Peyer's patch (tissue), 4 donors: Measurements from ENCODE around the gene INPP4A. TPM values are rescaled to one million over a fixed set of nuclear protein-coding genes. Genes with fewer than 3 reads are reported as not detected.
A peak's percentile ranks its signal among the peaks of the same experiment; 100 is the strongest.

ENCODE experiments used
- DNase-seq, 3 donors: peaks; one replicate each; pipeline ENCODE4 v3.0.0-alpha.2; 2017 to 2019
- H3K27ac ChIP-seq, 4 donors: fragments of 200-600 bp; sonication (generic); one replicate each; pipeline ENCODE4 v1.5.1; 2016 to 2019
- H3K27me3 ChIP-seq, 2 donors: fragments of 200-600 bp; sonication (generic); one replicate each; pipeline ENCODE4 v1.5.1; 2019
- H3K36me3 ChIP-seq, 3 donors: fragments of 200-600 bp; sonication (generic); one replicate each; pipeline ENCODE4 v1.5.1; 2016 to 2019
- H3K4me1 ChIP-seq, 4 donors: fragments of 200-600 bp; sonication (generic); one replicate each; pipeline ENCODE4 v1.5.1; 2016 to 2019
- H3K4me3 ChIP-seq, 4 donors: fragments of 200-600 bp; sonication (generic); 1 replicate in 3 of 4; 2 replicates in 1 of 4; pipeline ENCODE4 v1.5.1; 2016 to 2019; ENCODE audit warnings: mild to moderate bottlenecking in 1 of 4
- H3K9me3 ChIP-seq, 4 donors: fragments of 200-600 bp; sonication (generic); one replicate each; pipeline ENCODE4 v1.5.1; 2016 to 2019; ENCODE audit warnings: mild to moderate bottlenecking in 1 of 4
- POLR2A ChIP-seq, 2 donors: fragments of 450-650 bp; IDR thresholded peaks; one replicate each; pipeline ENCODE4 v1.5.1; 2017; ENCODE audit warnings: antibody characterized with exemption in 2 of 2, mild to moderate bottlenecking in 2 of 2, moderate library complexity in 2 of 2
- total RNA-seq, 4 donors: library from RNA; depleted of rRNA; stranded (reverse); fragments of >200 nt; gene quantifications; one replicate each; pipeline ENCODE4 v1.1.0, GENCODE V29; 2016
- TF ChIP-seq, protein P1 (sequence below), 6 experiments: fragments of 450-650 bp in 4 of 6; fragments of 200-600 bp in 2 of 6; sonication (generic) in 1 of 6; IDR thresholded peaks; one replicate each; pipeline ENCODE4 v1.5.1; 2017 to 2019; ENCODE audit warnings: antibody characterized with exemption in 6 of 6, mild to moderate bottlenecking in 3 of 6, moderate library complexity in 1 of 6

Gene INPP4A
- total RNA-seq, 4 donors from 2014 or later = 15.6 to 78.4 (median 27.4) TPM

DNA sequence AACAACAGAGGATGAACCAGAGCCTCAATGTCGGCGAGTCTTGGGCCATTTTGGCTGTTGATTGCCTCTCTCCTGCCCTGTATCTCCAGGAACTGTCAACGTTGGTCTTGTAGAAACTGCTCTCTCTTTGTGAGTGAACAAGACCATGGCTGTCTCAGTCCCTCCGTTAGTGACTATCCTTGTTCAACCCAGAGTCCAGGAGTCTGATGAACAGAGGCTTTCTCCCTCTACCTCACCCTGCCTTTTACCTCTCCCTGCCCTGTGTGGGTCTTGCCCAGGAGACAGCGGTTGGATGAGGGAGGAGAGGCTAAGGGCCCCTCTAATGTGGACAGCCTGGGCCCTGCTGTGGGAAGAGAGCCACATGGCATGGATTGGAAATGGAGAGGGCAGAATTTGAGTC is 32.8 kb downstream of the INPP4A start:
- TF ChIP-seq, protein P1, sequence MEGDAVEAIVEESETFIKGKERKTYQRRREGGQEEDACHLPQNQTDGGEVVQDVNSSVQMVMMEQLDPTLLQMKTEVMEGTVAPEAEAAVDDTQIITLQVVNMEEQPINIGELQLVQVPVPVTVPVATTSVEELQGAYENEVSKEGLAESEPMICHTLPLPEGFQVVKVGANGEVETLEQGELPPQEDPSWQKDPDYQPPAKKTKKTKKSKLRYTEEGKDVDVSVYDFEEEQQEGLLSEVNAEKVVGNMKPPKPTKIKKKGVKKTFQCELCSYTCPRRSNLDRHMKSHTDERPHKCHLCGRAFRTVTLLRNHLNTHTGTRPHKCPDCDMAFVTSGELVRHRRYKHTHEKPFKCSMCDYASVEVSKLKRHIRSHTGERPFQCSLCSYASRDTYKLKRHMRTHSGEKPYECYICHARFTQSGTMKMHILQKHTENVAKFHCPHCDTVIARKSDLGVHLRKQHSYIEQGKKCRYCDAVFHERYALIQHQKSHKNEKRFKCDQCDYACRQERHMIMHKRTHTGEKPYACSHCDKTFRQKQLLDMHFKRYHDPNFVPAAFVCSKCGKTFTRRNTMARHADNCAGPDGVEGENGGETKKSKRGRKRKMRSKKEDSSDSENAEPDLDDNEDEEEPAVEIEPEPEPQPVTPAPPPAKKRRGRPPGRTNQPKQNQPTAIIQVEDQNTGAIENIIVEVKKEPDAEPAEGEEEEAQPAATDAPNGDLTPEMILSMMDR (IDR thresholded peaks at IDR 0.05) = no peak
- no peak for TF ChIP-seq POLR2A (IDR thresholded peaks at IDR 0.05)
- DNase-seq = peak in 1 of 3 donors; percentile 11
- peaks cover 0 to 74% (median 14%) of the 10 kb centered on the region in 4 donors for H3K4me1 ChIP-seq
- H3K36me3 ChIP-seq = no peaks in the 10 kb centered on the region
- no peaks in the 10 kb centered on the region for H3K27me3 ChIP-seq
- H3K27ac ChIP-seq = no peak overlapping the region
- no peaks in the 10 kb centered on the region for H3K9me3 ChIP-seq
- no peak overlapping the region for H3K4me3 ChIP-seq

DNA sequence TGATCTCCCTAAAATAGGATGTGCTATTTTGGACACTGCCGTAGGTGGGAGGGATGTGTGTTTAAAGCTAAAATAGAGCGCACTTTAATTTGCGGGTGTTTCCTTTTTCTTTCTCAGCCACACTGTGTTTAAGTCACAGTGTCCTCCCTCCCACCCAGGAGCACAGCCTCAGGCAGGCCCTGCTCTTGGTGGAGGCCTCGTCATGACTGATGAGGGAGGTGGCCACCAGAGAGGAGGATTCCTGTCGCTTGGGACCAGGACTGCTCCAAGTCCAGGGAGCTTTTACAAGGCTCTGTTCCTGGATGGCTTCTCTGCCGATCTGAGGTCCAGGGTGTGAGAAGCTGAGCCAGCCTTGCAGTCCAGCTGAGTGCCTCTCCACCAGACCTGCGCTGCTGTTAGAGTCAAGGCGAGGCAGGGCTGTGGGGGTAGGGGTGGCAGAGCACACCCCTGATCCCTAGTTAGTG is 33.5 kb downstream of the INPP4A start:
- H3K27ac ChIP-seq = peak overlapping the region in 1 of 4 donors; percentile 46

DNA sequence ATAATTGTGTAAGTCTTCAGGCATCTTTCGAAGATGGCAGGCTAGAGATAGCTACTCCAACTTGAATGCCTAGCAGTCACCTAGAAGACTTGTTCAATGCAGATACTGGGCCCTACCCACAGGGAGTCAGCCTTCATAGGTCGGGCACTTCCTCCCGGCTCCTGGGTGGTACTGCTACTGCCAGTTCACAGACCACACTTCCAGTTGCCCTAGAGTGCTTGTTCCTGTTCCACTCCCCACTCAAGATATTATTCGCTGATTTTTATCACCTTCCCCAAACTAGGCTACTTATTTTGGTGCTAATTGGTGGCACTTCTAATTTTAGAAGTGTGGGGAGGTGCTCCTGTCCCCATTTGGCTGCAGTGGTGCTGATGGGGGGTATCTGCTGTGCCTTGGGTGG is 34.2 kb downstream of the INPP4A start:
- Histone ChIP-seq H3K27me3 (no peaks in the 10 kb centered on the region), H3K36me3 (no peaks in the 10 kb centered on the region), H3K9me3 (no peaks in the 10 kb centered on the region), H3K4me1 (peaks cover 5 to 69% (median 16%) of the 10 kb centered on the region in 4 donors), H3K4me3 (no peak overlapping the region), H3K27ac (peak overlapping the region in 2 of 4 donors; percentile 8 to 46)
- TF ChIP-seq POLR2A (IDR thresholded peaks at IDR 0.05) = no peak
- TF ChIP-seq, protein P1 (IDR thresholded peaks at IDR 0.05) = no peak
- peak in 1 of 3 donors; percentile 45 for DNase-seq

More for the DNA sequence above, 33.5 kb downstream of the INPP4A start:
- peaks cover 2 to 69% (median 14%) of the 10 kb centered on the region in 4 donors for H3K4me1 ChIP-seq
- no peaks in the 10 kb centered on the region for H3K36me3 ChIP-seq
- no peaks in the 10 kb centered on the region for H3K9me3 ChIP-seq
- DNase-seq = peak in 1 of 3 donors; percentile 28
- TF ChIP-seq, protein P1 (IDR thresholded peaks at IDR 0.05) = no peak
- no peak for TF ChIP-seq POLR2A (IDR thresholded peaks at IDR 0.05)
- no peaks in the 10 kb centered on the region for H3K27me3 ChIP-seq
- no peak overlapping the region for H3K4me3 ChIP-seq

DNA sequence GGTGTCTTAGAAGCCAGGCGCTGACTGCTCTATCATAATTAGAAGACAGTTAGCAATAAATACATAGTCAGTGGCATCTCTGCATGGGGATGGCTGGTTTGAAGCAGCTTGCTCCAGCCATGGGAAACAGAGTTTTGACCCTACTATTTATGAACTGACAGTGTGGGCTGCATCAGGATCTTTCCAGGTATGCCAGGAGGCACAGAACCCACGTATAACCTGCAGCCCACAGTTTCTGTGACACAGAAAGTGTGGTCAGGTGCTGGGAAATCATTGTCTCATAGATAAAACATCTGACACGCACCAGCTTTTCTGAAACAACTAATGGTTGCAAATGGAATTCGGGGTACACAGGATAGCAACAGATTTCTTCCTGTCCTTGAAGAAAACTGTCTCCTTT is 34.7 kb downstream of the INPP4A start:
- Histone ChIP-seq H3K9me3 (no peaks in the 10 kb centered on the region), H3K27ac (peak overlapping the region in 2 of 4 donors; percentile 46), H3K27me3 (no peaks in the 10 kb centered on the region), H3K36me3 (no peaks in the 10 kb centered on the region), H3K4me3 (no peak overlapping the region), H3K4me1 (peaks cover 5 to 69% (median 13%) of the 10 kb centered on the region in 4 donors)
- peak in 1 of 3 donors; percentile 25 for DNase-seq
- no peak for TF ChIP-seq POLR2A (IDR thresholded peaks at IDR 0.05)
- TF ChIP-seq, protein P1 (IDR thresholded peaks at IDR 0.05) = no peak

DNA sequence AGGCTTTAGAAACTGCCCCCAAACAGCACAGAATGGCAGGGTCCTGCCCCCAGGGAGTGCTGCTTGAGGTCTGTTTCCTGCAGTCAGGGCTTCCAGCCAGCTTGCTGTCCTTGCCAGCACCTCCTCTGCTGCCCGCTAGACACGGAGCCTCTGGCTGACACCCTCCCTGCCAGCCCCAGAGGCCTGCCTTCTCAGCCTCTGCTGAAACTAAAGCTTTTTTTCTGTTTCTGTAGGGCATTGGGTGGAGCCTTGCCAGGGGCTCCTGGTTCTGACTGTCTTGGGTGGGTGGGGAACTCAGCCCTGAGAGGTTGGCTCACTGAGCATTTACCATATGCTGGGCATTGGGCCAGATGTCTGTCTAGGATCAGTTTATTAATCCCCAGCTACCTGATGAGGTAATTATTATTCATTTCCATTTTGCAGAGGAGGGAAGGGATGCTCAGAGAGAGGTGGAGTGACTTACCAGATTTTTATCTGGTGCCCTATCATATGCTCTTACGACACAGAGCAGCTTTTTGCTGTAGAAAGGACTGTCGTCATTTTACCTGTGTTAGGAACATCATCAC is 35.4 kb downstream of the INPP4A start:
- Histone ChIP-seq H3K4me3 (no peak overlapping the region), H3K27ac (peak overlapping the region in 2 of 4 donors; percentile 46), H3K4me1 (peaks cover 5 to 66% (median 13%) of the 10 kb centered on the region in 4 donors), H3K9me3 (no peaks in the 10 kb centered on the region), H3K36me3 (no peaks in the 10 kb centered on the region), H3K27me3 (no peaks in the 10 kb centered on the region)
- no peak for TF ChIP-seq POLR2A (IDR thresholded peaks at IDR 0.05)
- TF ChIP-seq, protein P1 (IDR thresholded peaks at IDR 0.05) = no peak
- DNase-seq = peak in 1 of 3 donors; percentile 55
